Epithelial cell of proximal tubule (primary cell): ENCODE results near the gene RNF7. TPM values are rescaled to one million over a fixed set of nuclear protein-coding genes. Genes with fewer than 3 reads are reported as not detected.

ENCODE experiments used
- DNase-seq: peaks from one replicate; pipeline ENCODE4 v3.0.0-alpha.2; 2011; ENCODE audit warnings: low read depth
- H3K4me3 ChIP-seq: 2 replicates; pipeline ENCODE4 v1.5.1; 2011; ENCODE audit warnings: low read depth, mild to moderate bottlenecking, low read length
- total RNA-seq: library from RNA; depleted of rRNA; stranded (reverse); fragments of >200 nt; gene quantifications from 2 replicates; pipeline ENCODE4 v1.2.3, GENCODE V29; 2015
- TF ChIP-seq, protein P1 (sequence below): conservative IDR thresholded peaks from 2 replicates; pipeline ENCODE4 v1.5.1; 2012; ENCODE audit warnings: low read depth, mild to moderate bottlenecking, low read length

Gene RNF7
- total RNA-seq, 1 donor from 2014 or later = 115 TPM

- no peak overlapping the region for H3K4me3 ChIP-seq
- no peak for DNase-seq
- TF ChIP-seq, protein P1, sequence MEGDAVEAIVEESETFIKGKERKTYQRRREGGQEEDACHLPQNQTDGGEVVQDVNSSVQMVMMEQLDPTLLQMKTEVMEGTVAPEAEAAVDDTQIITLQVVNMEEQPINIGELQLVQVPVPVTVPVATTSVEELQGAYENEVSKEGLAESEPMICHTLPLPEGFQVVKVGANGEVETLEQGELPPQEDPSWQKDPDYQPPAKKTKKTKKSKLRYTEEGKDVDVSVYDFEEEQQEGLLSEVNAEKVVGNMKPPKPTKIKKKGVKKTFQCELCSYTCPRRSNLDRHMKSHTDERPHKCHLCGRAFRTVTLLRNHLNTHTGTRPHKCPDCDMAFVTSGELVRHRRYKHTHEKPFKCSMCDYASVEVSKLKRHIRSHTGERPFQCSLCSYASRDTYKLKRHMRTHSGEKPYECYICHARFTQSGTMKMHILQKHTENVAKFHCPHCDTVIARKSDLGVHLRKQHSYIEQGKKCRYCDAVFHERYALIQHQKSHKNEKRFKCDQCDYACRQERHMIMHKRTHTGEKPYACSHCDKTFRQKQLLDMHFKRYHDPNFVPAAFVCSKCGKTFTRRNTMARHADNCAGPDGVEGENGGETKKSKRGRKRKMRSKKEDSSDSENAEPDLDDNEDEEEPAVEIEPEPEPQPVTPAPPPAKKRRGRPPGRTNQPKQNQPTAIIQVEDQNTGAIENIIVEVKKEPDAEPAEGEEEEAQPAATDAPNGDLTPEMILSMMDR = no peak
These were observed 29.7 kb upstream of the RNF7 start for GRCh38 chr3:141708367-141708766.

GRCh38 chr3:141709126-141709770 is 28.9 kb upstream of the RNF7 start:
- TF ChIP-seq, protein P1 = no peak
- H3K4me3 ChIP-seq = no peak overlapping the region
- DNase-seq = no peak

- no peak overlapping the region for H3K4me3 ChIP-seq
- TF ChIP-seq, protein P1 = no peak
- no peak for DNase-seq
These were observed 28.0 kb upstream of the RNF7 start for GRCh38 chr3:141710121-141710520.

DNA sequence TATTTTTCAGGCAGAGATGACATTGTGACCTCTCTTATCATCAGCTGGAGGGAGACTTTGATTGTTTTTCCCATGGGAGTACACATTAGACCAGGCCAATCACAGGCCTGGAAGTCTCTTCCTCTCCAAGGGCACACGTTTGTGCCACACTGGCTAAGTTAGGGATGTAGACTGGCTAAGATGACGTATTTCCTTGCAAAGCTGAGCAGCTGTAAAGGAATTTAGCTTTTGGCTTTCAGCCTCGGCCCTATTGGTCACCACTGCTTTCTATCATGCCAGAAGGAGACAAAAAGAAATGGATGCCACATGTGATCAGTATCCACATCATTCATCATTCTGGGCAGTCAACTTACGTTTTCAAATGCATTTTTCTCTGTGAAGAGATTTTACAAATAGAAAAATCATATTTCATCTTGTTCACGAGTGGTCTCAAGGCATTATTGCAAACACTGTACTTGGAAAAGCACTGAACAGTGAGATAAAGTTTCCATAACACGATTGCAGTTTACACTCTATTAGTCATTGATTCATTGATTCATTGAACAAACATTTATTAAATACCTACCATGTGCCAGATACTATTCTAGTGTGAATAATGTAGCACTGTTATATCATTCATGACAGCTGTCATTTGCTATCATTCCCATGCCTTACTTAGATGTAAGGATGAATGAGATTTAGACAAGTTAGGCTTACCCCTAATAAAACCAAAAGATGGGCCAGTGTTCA is 27.0 kb upstream of the RNF7 start:
- TF ChIP-seq, protein P1 = no peak
- DNase-seq = no peak

DNA sequence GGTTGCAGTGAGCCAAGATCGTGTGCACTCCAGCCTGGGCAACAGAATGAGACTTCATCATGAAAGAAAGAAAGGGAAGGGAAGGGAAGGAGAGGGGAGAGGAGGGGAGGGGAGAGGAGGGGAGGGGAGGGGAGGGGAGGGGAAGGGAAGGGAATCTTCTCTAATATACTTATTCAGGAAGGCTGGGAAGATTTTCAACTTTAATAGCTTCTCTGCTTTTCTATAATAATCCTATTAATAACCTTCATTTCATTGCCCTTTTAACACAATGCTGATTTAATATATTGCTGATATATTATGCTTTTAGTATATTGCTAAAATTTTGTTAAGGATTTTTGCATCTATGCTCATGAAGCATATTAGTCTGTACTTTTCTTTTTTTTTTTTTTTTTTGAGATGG is 23.4 kb upstream of the RNF7 start:
- TF ChIP-seq, protein P1 = no peak
- no peak overlapping the region for H3K4me3 ChIP-seq
- DNase-seq = no peak

More for the DNA sequence above, 27.0 kb upstream of the RNF7 start:
- H3K4me3 ChIP-seq = no peak overlapping the region

- no peak overlapping the region for H3K4me3 ChIP-seq
- DNase-seq = no peak
- TF ChIP-seq, protein P1 = no peak
These were observed 16.0 kb upstream of the RNF7 start for GRCh38 chr3:141722081-141722480.

DNA sequence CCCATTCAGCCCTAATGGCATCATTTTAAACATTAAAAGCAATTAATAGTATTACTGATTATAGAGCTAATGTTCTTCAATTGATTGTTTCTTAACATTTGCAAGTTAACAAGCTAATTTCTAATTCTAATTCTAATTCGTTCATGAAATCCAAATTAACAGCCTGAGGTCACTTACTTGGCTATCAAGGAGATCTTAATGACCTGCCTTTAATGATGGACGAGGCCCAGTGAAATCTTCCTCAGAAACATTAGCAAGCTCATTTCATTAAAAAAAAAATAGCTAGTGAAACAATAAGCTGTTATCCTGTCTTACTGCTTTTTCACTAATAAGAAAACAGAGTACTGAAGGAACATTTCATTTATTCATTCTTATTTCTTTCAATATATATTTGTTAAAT is 15.4 kb upstream of the RNF7 start:
- no peak for DNase-seq
- no peak overlapping the region for H3K4me3 ChIP-seq
- TF ChIP-seq, protein P1 = no peak
